BJ (cell line): ENCODE measurements around the gene FGFR2. TPM values are rescaled to one million over a fixed set of nuclear protein-coding genes. Genes with fewer than 3 reads are reported as not detected.

Source experiments
- CTCF ChIA-PET: fragments of 350-600 bp; formaldehyde crosslinking; extraction: SDS; loops from one replicate; lab custom pipeline; 2021; ENCODE audit warnings: antibody characterized with exemption, inconsistent platforms; lab: Yijun Ruan, JAX
- POLR2A ChIA-PET: fragments of 300-600 bp; sonication (Branson Sonifier 250); formaldehyde crosslinking; extraction: SDS; loops from one replicate; lab custom pipeline; 2021; ENCODE audit warnings: antibody characterized with exemption; lab: Charles Lee
- DNase-seq: peaks from one replicate; pipeline ENCODE4 v3.0.0-alpha.2; 2011; ENCODE audit warnings: low read depth
- H3K27me3 ChIP-seq: 2 replicates; pipeline ENCODE4 v1.6.0; 2011; ENCODE audit warnings: low read length; ENCODE audit not compliant: control insufficient read depth, insufficient read depth
- H3K36me3 ChIP-seq: 2 replicates; pipeline ENCODE4 v1.5.1; 2011; ENCODE audit warnings: low read length; ENCODE audit not compliant: control insufficient read depth, insufficient read depth
- H3K4me3 ChIP-seq: 2 replicates; pipeline ENCODE4 v1.5.1; 2011; ENCODE audit warnings: low read depth, mild to moderate bottlenecking, control low read depth, low read length
- polyA plus RNA-seq: library from polyadenylated mRNA; depleted of rRNA; stranded (reverse); fragments of >200 nt; gene quantifications from 2 replicates; pipeline ENCODE4 v1.2.3, GENCODE V29; 2011
- TF ChIP-seq, protein P1 (sequence below): IDR thresholded peaks from 2 replicates; pipeline ENCODE4 v1.5.1; 2011; ENCODE audit warnings: low read depth, mild to moderate bottlenecking, control low read depth, inconsistent platforms, low read length, moderate library complexity; ENCODE audit not compliant: insufficient read depth

The FGFR2 gene
- polyA plus RNA-seq, 1 experiment: 0.26 TPM

DNA sequence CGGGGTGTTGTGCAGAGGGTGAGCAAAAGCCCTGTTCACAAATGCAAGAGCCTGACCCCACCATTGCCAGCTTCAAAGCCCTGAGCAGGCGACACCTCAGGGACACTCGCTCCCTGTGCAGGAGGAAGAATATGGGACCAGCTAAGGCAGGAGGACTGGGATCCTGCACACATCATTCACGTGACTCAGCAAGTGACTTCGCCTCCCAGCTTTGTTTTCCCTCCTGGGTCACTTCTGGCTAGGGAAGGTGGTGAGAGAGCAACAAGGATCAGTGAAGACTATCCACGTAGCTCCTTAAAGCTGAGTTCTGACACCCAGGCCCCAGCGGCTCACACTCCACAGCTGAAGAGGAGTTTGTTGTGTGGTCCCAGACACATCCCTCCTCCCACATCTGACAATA lies 164.3 kb downstream of the FGFR2 start:
- no peaks in the 10 kb centered on the region for H3K27me3 ChIP-seq
- CTCF ChIA-PET: no interaction called here
- TF ChIP-seq, protein P1, sequence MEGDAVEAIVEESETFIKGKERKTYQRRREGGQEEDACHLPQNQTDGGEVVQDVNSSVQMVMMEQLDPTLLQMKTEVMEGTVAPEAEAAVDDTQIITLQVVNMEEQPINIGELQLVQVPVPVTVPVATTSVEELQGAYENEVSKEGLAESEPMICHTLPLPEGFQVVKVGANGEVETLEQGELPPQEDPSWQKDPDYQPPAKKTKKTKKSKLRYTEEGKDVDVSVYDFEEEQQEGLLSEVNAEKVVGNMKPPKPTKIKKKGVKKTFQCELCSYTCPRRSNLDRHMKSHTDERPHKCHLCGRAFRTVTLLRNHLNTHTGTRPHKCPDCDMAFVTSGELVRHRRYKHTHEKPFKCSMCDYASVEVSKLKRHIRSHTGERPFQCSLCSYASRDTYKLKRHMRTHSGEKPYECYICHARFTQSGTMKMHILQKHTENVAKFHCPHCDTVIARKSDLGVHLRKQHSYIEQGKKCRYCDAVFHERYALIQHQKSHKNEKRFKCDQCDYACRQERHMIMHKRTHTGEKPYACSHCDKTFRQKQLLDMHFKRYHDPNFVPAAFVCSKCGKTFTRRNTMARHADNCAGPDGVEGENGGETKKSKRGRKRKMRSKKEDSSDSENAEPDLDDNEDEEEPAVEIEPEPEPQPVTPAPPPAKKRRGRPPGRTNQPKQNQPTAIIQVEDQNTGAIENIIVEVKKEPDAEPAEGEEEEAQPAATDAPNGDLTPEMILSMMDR: no peak

DNA sequence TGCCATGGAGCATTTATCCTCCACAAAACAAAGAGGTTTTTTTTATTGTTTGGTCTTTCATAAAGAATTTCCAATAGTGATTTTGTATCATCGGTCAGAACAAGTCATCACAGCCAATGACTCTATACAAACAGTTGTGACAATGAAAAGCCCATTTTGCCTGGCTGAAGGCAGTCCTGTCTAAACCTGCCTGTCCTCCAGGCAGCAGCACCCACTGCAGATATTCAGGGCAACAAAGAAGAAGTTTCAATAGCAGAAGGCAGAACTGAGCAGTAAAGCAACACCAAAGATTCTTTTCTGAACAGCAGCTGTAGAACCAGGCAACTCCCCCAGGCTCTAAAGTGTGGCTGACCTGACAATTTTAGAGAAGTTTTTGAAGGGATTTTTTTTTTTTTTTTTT lies 169.4 kb downstream of the FGFR2 start:
- ChIA-PET CTCF (no interaction called here), POLR2A (no interaction called here)
- TF ChIP-seq, protein P1: no peak

More for the DNA sequence above, 164.3 kb downstream of the FGFR2 start:
- POLR2A ChIA-PET: no interaction called here
- Histone ChIP-seq H3K4me3 (no peak overlapping the region), H3K36me3 (no peaks in the 10 kb centered on the region)
- no peak for DNase-seq

More for the DNA sequence above, 169.4 kb downstream of the FGFR2 start:
- Histone ChIP-seq H3K27me3 (no peaks in the 10 kb centered on the region), H3K4me3 (no peak overlapping the region), H3K36me3 (no peaks in the 10 kb centered on the region)
- DNase-seq: no peak
